OCI-LY1 (cell line): ENCODE measurements around the gene ABCB9.

Source experiments
- CTCF ChIP-seq: fragments of 200-600 bp; sonication (generic), shearing (Covaris generic); IDR thresholded peaks from 2 replicates; pipeline ENCODE4 v1.5.1; 2017; ENCODE audit warnings: mild to moderate bottlenecking, antibody characterized with exemption, low read length, moderate library complexity, mixed read lengths
- EZH2 ChIP-seq: fragments of 200-600 bp; sonication (generic), shearing (Covaris generic); IDR thresholded peaks from 2 replicates; pipeline ENCODE4 v1.8.0; 2017; ENCODE audit warnings: borderline replicate concordance, mixed run types, mild to moderate bottlenecking, antibody characterized with exemption, low read length, moderate library complexity, mixed read lengths

GRCh38 chr12:122981036-122981471 lies 14.8 kb upstream of the ABCB9 start:
- TF ChIP-seq EZH2, result no peak
- TF ChIP-seq CTCF, result no peak
